Testis (tissue), 3 donors: Measurements from ENCODE around the gene COX14. TPM values are rescaled to one million over a fixed set of nuclear protein-coding genes. Genes with fewer than 3 reads are reported as not detected.
"Not testable (repeated sequence)": the region's sequence is repeated elsewhere in the genome, so short reads cannot be mapped to it uniquely, and the experiment has no call there.

Source experiments
- DNase-seq: peaks from one replicate; pipeline ENCODE4 v3.0.0-alpha.2; 2019
- H3K27ac ChIP-seq, 2 donors: fragments of 200-600 bp; sonication (generic); one replicate each; pipeline ENCODE4 v1.5.1; 2019
- H3K27me3 ChIP-seq: fragments of 200-600 bp; sonication (generic); one replicate; pipeline ENCODE4 v1.5.1; 2019
- H3K36me3 ChIP-seq: fragments of 200-600 bp; sonication (generic); one replicate; pipeline ENCODE4 v1.5.1; 2017; ENCODE audit warnings: low read depth; ENCODE audit errors: missing control alignments
- H3K4me1 ChIP-seq: fragments of 200-600 bp; sonication (generic); one replicate; pipeline ENCODE4 v1.5.1; 2019
- H3K4me3 ChIP-seq, 2 donors: fragments of 200-600 bp; sonication (generic); one replicate each; pipeline ENCODE4 v1.5.1; 2017 to 2019
- H3K9me3 ChIP-seq: fragments of 200-600 bp; sonication (generic); one replicate; pipeline ENCODE4 v1.5.1; 2017
- POLR2A ChIP-seq: fragments of 450-650 bp; IDR thresholded peaks from one replicate; pipeline ENCODE4 v1.6.1; 2017; ENCODE audit warnings: antibody characterized with exemption, mild to moderate bottlenecking, moderate library complexity
- WGBS, 2 donors: methylation state at CpG; one replicate each; pipeline ENCODE4 v1.1.5; 2018; 5-methylcytosine and 5-hydroxymethylcytosine counted together
- intact Hi-C: fragments of 100-400 bp; cut with DNase I; formaldehyde crosslinking; loops from one replicate; pipeline ENCODE4 v1.15.1; 2023; ENCODE audit warnings: low total_unique reads
- polyA plus RNA-seq: library from polyadenylated mRNA; stranded (reverse); fragments of 350-450 nt; fragmentation: Illumina TruSeq; extraction: RNeasy Lipid Tissue Mini Kit (QIAGEN cat#74804); gene quantifications from one replicate; pipeline ENCODE4 v1.2.3, GENCODE V29; 2014; ENCODE audit warnings: low read depth, low replicate concordance; ENCODE audit not compliant: insufficient read depth
- total RNA-seq, 2 donors: library from RNA; depleted of rRNA; stranded (reverse); fragments of >200 nt; gene quantifications; one replicate each; pipeline ENCODE4 v1.2.3, GENCODE V29; 2016
- TF ChIP-seq, protein P1 (sequence below), 3 experiments: fragments of 450-650 bp in 2 of 3; fragments of 200-600 bp in 1 of 3; sonication (generic) in 1 of 3; IDR thresholded peaks; one replicate each; pipeline ENCODE4 v1.5.1; 2016 to 2019; ENCODE audit warnings: antibody characterized with exemption in 3 of 3, mild to moderate bottlenecking in 2 of 3, moderate library complexity in 1 of 3

COX14 gene
- total and polyA plus RNA-seq, 3 donors from 2014 or later, result 38.7 to 54.9 (median 50.2) TPM

DNA sequence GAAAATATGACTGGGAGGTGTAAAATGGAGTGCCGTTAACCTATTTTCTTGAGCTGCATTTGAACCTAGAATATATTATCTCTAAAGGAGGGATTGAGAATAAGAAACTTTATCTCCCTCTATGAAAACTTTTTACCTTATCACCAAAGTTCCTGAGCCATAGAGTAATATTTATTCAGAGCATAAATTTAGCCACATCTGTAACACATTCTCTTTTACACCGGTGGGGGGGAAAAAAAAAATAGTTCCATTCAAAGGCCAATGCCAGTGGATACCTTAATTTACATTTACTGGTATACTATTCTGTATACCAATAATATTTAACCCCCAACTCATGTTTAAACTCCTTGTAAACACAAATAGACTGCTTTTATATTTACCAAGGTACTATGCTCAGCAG, 33.4 kb downstream of the COX14 start:
- TF ChIP-seq POLR2A, result no peak
- TF ChIP-seq, protein P1, sequence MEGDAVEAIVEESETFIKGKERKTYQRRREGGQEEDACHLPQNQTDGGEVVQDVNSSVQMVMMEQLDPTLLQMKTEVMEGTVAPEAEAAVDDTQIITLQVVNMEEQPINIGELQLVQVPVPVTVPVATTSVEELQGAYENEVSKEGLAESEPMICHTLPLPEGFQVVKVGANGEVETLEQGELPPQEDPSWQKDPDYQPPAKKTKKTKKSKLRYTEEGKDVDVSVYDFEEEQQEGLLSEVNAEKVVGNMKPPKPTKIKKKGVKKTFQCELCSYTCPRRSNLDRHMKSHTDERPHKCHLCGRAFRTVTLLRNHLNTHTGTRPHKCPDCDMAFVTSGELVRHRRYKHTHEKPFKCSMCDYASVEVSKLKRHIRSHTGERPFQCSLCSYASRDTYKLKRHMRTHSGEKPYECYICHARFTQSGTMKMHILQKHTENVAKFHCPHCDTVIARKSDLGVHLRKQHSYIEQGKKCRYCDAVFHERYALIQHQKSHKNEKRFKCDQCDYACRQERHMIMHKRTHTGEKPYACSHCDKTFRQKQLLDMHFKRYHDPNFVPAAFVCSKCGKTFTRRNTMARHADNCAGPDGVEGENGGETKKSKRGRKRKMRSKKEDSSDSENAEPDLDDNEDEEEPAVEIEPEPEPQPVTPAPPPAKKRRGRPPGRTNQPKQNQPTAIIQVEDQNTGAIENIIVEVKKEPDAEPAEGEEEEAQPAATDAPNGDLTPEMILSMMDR (IDR thresholded peaks at IDR 0.05), result no peak
- H3K36me3 ChIP-seq, result no peaks in the 10 kb centered on the region
- no peaks in the 10 kb centered on the region for H3K9me3 ChIP-seq
- H3K27me3 ChIP-seq, result no peaks in the 10 kb centered on the region
- DNase-seq, result no peak
- H3K4me1 ChIP-seq, result no peaks in the 10 kb centered on the region
- H3K4me3 ChIP-seq, result no peak overlapping the region
- intact Hi-C loops, result no loop called here
- 52 to 57% methylated on average over 2 of the region's 2 CpGs for WGBS, 2 donors
- H3K27ac ChIP-seq, result no peak overlapping the region

DNA sequence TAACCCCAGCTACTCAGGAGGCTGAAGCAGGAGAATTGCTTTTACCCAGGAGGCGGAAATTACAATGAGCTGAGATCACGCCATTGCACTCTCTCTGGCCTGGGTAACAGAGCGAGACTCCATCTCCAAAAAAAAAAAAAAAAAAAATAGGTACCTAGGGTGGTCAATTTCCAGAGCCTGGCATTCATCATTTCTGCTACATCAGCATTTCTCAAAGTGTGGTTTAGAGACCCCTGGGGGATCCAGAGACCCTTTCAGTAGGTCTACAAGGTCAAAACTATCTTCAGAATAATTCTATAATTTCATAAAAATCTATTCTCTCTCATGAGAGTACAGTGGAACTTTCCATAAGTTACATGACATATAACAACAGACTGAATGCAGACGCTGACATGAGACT, 35.2 kb downstream of the COX14 start:
- Histone ChIP-seq H3K4me1 (peaks cover 4% of the 10 kb centered on the region), H3K9me3 (no peaks in the 10 kb centered on the region), H3K27me3 (no peaks in the 10 kb centered on the region), H3K27ac (no peak overlapping the region), H3K36me3 (no peaks in the 10 kb centered on the region), H3K4me3 (no peak overlapping the region)
- WGBS, 2 donors, result 76 to 97% methylated on average over 4 of the region's 4 CpGs
- intact Hi-C loops, result no loop called here
- TF ChIP-seq, protein P1 (IDR thresholded peaks at IDR 0.05), result no peak
- TF ChIP-seq POLR2A, result no peak
- DNase-seq, result no peak

DNA sequence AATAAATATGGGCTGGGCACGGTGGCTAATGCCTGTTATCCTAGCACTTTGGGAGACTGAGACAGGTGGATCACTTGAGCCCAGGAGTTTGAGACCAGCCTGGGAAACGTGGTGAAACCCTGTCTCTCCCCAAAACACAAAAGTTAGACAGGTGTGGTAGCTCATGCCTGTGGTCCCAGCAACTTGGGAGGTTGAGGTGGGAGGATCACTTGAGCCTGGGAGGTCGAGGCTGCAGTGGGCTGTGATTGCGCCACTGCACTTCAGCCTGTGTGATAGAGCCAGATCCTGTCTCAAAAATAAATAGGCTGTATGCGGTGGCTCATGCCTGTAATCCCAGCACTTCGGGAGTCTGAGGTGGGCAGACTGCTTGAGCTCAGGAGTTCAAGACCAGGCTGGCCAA, 36.0 kb downstream of the COX14 start:
- H3K27ac ChIP-seq, H3K9me3 ChIP-seq, H3K27me3 ChIP-seq, H3K36me3 ChIP-seq, intact Hi-C loops, DNase-seq, H3K4me3 ChIP-seq, H3K4me1 ChIP-seq: not testable (repeated sequence)
- 87 to 91% methylated on average over 6 of the region's 6 CpGs for WGBS, 2 donors

DNA sequence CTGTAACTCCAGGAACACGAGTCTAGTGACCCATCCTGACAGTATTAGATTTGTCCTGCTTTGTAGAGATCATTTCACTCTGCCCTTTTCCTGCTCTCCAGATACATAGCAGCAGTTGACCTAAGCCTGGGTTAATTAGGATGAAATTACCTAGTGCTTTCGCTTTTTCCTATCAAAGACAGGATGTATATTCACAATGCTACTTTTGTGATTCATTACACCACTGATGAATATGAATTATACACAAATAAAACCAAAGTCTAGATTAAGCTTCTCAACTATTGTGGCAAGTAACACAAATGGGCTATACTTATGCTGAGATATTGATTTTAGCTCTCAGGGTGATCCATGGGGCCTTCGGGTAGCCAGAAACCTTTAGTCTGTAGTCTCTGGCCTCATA, 37.3 kb downstream of the COX14 start:
- 74 to 80% methylated on average over 3 of the region's 3 CpGs for WGBS, 2 donors
- no peak for DNase-seq
- H3K4me3 ChIP-seq, result no peak overlapping the region
- H3K9me3 ChIP-seq, result no peaks in the 10 kb centered on the region
- no peak for TF ChIP-seq POLR2A
- TF ChIP-seq, protein P1 (IDR thresholded peaks at IDR 0.05), result no peak
- intact Hi-C loops, result no loop called here
- H3K27ac ChIP-seq, result no peak overlapping the region
- peaks cover 4% of the 10 kb centered on the region for H3K4me1 ChIP-seq
- no peaks in the 10 kb centered on the region for H3K27me3 ChIP-seq
- H3K36me3 ChIP-seq, result no peaks in the 10 kb centered on the region

DNA sequence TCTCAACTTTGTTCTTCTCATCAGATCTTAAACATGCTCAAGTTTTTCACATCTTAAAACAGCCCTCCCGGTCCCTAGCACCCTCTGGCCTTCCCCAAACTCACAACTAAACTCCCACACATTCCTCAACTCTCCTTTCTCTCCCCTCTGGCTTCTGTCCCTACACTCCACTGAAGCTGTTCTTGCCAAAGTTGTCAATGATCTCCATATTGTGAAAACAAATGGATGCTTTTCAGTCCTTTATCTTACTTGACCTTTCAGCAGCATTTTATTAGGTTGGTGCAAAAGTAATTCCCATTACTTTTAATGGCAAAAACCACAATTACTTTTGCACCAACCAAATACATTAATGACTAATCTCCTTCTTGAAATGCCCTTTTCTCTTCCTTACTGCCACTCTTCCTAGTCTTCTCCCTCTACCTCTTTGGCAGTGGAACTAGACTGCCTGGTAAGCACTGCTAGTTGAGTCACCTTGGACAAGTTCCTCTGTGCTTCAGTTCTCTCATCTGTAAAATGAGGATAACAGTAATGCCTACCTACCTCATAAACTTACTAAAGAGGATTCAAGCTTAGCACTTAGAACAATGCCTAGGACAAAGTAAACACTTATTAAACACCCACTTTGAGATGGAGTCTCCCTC, 39.1 kb downstream of the COX14 start:
- intact Hi-C loops, result no loop called here
- no peak for DNase-seq
- WGBS, 2 donors, result 35 to 48% methylated on average over 1 of the region's 1 CpG
- H3K36me3 ChIP-seq, result no peaks in the 10 kb centered on the region
- no peaks in the 10 kb centered on the region for H3K27me3 ChIP-seq
- H3K4me1 ChIP-seq, result peaks cover 4% of the 10 kb centered on the region
- H3K9me3 ChIP-seq, result no peaks in the 10 kb centered on the region
- no peak overlapping the region for H3K27ac ChIP-seq
- H3K4me3 ChIP-seq, result no peak overlapping the region
- TF ChIP-seq, protein P1 (IDR thresholded peaks at IDR 0.05), result no peak
- TF ChIP-seq POLR2A, result no peak

DNA sequence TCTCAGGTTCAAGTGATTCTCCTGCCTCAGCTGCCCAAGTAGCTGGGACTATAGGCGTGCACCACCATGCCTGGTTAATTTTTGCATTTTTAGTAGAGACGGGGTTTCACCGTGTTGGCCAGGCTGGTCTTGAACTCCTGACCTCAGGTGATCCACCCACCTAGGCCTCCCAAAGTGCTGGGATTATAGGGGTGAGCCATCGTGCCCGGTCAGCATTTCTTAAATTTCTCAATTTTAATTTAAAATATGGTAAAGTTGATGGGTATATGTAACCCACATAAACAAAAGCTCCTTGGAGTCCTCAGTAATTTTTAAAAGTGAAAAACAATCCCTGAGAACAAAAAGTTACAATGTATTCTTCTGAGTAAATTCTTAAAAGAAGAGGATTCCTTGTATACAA, 42.9 kb downstream of the COX14 start:
- DNase-seq, H3K36me3 ChIP-seq, H3K4me1 ChIP-seq, H3K27me3 ChIP-seq, H3K9me3 ChIP-seq, H3K4me3 ChIP-seq, H3K27ac ChIP-seq, intact Hi-C loops: not testable (repeated sequence)
- 88 to 90% methylated on average over 5 of the region's 5 CpGs for WGBS, 2 donors
